ENCODE measurements around the gene NRIP1. TPM values are rescaled to one million over a fixed set of nuclear protein-coding genes. Genes with fewer than 3 reads are reported as not detected.

Gene NRIP1
- total and polyA plus RNA-seq, 11 donors, result 2.9 to 32.0 (median 17.6) TPM

GRCh38 chr21:15080526-15080925 lies 15.7 kb upstream of the NRIP1 start:
- TF ChIP-seq CTCF (IDR thresholded peaks at IDR 0.05) (no peak), POLR2A (IDR thresholded peaks at IDR 0.05) (no peak)
- ATAC-seq, result no peak
- WGBS, 4 donors, result 42 to 75% (median 64%) methylated on average over 2 of the region's 2 CpGs

GRCh38 chr21:15079269-15079668 lies 14.5 kb upstream of the NRIP1 start:
- H3K27ac ChIP-seq, result no peak overlapping the region
- no peaks in the 10 kb centered on the region for H3K9me3 ChIP-seq
- intact Hi-C loops (cut with DNase I), result loop anchor here in 1 of 10 donors (10.0 kb wide), 1 partner anchor 216 kb away; no protein-coding TSS in a partner anchor
- DNase-seq, result peak in 1 of 5 donors; percentile 22
- TF ChIP-seq CTCF (IDR thresholded peaks at IDR 0.05) (no peak), POLR2A (IDR thresholded peaks at IDR 0.05) (no peak)
- H3K27me3 ChIP-seq, result no peaks in the 10 kb centered on the region
- no peaks in the 10 kb centered on the region for H3K36me3 ChIP-seq
- no peak overlapping the region for H3K4me3 ChIP-seq
- 85 to 94% (median 89%) methylated on average over 10 of the region's 10 CpGs for WGBS, 4 donors
- ATAC-seq, result no peak
- H3K4me1 ChIP-seq, result peaks cover 0 to 7% (median 0%) of the 10 kb centered on the region in 12 donors

More at GRCh38 chr21:15080526-15080925, 15.7 kb upstream of the NRIP1 start:
- H3K9me3 ChIP-seq, result no peaks in the 10 kb centered on the region
- peaks cover 0 to 14% (median 0%) of the 10 kb centered on the region in 12 donors for H3K4me1 ChIP-seq
- peak overlapping the region in 1 of 12 donors; percentile 27 for H3K27ac ChIP-seq
- no peaks in the 10 kb centered on the region for H3K27me3 ChIP-seq
- no peak overlapping the region for H3K4me3 ChIP-seq
- intact Hi-C loops (cut with DNase I), result no loop called here
- DNase-seq, result no peak
- H3K36me3 ChIP-seq, result no peaks in the 10 kb centered on the region

- Histone ChIP-seq H3K36me3 (no peaks in the 10 kb centered on the region), H3K4me1 (peaks cover 0 to 7% (median 0%) of the 10 kb centered on the region in 12 donors), H3K27me3 (no peaks in the 10 kb centered on the region), H3K27ac (no peak overlapping the region), H3K4me3 (no peak overlapping the region), H3K9me3 (no peaks in the 10 kb centered on the region)
- WGBS, 4 donors, result 50 to 63% (median 57%) methylated on average over 2 of the region's 2 CpGs
- no peak for DNase-seq
- intact Hi-C loops (cut with DNase I), result loop anchor here in 1 of 10 donors (10.0 kb wide), 1 partner anchor 217 kb away; no protein-coding TSS in a partner anchor
- TF ChIP-seq CTCF (IDR thresholded peaks at IDR 0.05) (no peak), POLR2A (IDR thresholded peaks at IDR 0.05) (no peak)
- ATAC-seq, result no peak
These were observed 13.4 kb upstream of the NRIP1 start for GRCh38 chr21:15078180-15078579.

- TF ChIP-seq POLR2A (IDR thresholded peaks at IDR 0.05) (no peak), CTCF (IDR thresholded peaks at IDR 0.05) (no peak)
- WGBS, 4 donors, result 61 to 67% (median 64%) methylated on average over 4 of the region's 4 CpGs
- no peaks in the 10 kb centered on the region for H3K9me3 ChIP-seq
- H3K27ac ChIP-seq, result no peak overlapping the region
- H3K36me3 ChIP-seq, result no peaks in the 10 kb centered on the region
- intact Hi-C loops (cut with DNase I), result loop anchor here in 1 of 10 donors (10.0 kb wide), 1 partner anchor 217 kb away; no protein-coding TSS in a partner anchor
- H3K4me3 ChIP-seq, result no peak overlapping the region
- DNase-seq (no peak), ATAC-seq (no peak)
- H3K4me1 ChIP-seq, result peaks cover 0 to 7% (median 0%) of the 10 kb centered on the region in 12 donors
- H3K27me3 ChIP-seq, result no peaks in the 10 kb centered on the region
These were observed 12.8 kb upstream of the NRIP1 start for GRCh38 chr21:15077529-15078145.
